T follicular helper cell (primary cell): ENCODE measurements around the gene GPR35.

Experiments used
- DNase-seq: peaks from one replicate; pipeline ENCODE4 v3.0.0-alpha.2; 2020; ENCODE audit warnings: low read depth
- total RNA-seq, 2 experiments: gene quantifications; one replicate each; lab custom pipeline; 2026; lab: John Stamatoyannopoulos, UW

Gene GPR35, protein sequence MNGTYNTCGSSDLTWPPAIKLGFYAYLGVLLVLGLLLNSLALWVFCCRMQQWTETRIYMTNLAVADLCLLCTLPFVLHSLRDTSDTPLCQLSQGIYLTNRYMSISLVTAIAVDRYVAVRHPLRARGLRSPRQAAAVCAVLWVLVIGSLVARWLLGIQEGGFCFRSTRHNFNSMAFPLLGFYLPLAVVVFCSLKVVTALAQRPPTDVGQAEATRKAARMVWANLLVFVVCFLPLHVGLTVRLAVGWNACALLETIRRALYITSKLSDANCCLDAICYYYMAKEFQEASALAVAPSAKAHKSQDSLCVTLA
- total RNA-seq = 6.6 to 15.1 reads per million in 2 experiments

DNA sequence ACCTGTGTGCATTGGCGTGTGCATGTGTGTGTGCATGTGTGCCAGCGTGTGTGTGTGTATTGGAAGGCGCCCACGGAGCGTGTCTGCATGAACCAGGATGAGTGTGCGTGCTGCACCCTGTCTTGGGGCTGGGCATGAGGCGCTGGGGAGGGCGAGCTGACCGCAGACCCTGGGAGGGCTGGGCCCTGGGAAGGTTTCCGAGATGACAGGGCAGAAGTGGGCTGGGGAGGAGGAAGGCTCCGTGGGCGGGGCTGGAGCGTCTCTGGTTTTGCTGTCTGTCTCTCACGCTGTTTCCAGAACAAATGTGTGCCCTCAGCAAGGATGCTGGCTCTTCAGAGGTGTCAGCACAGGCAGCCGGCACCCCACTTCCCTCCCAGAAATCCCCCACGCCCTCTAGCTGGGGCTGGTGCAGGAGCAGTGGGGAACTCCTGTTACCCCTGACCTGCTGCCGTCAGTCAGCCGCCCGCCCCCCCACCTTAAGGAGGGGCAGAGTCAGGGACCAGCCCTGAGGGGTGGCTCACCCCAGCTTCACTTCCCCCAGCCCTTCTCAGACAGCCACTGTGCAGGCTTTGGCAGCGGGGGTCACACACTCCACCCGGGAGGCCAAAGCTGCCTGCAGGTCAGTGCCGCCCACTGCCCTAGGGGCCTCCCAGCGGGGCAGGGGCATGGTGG is at the start of gene GPR35:
Gene GPR35 (plus strand): TSS at position 531 of the 672 bp plus-strand sequence. CDS start 4,473 bp downstream, outside the sequence.
- peak; percentile 62 for DNase-seq

DNA sequence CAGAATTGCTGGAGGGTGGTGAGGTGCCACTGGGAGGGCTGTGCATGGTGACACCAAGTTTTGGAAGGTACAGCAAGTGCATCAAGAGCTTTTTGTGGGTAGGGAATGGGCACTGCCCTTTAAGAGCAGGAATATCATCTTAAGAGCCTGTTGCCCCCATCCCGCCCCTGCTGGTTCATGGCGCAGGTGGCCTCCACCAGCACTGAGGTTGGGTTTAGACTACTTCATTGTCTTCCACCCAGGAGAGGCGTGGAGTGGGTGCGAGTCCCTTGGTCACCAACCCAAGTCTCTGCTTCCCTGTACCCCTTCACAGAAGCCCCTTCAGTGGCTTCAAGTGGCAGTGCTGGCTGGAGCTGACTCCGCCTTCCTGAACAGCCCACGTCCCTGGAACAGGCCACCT is 49.2 kb upstream of the GPR35 start:
- no peak for DNase-seq

DNA sequence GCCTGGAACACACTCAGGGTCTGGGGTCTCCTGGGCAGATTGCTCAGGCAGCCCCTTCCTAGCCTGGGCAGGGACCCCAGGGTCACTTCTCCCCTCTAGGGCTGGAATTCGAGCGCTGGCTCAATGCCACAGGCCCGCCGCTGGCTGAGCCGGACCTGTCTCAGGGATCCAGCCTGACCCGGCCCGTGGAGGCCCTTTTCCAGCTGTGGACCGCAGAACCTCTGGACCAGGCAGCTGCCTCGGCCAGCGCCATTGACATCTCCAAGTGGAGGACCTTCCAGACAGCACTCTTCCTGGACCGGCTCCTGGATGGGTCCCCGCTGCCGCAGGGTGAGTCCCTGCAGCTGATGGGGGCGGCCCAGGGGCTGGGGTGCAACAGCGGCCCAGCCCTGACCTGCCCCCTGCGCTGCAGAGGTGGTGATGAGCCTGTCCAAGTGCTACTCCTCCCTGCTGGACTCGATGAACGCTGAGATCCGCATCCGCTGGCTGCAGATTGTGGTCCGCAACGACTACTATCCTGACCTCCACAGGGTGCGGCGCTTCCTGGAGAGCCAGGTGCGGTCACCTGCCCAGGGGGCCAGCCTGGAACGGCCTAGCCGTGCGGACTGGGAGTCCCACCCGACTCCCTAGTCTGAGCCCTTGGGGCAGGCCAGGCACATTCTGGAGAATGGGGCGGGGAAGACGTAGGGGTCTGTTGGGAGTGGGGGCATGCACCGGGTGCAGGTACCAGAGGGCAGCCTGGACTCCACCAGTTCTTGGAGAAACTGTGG is 48.7 kb upstream of the GPR35 start:
- DNase-seq = no peak

DNA sequence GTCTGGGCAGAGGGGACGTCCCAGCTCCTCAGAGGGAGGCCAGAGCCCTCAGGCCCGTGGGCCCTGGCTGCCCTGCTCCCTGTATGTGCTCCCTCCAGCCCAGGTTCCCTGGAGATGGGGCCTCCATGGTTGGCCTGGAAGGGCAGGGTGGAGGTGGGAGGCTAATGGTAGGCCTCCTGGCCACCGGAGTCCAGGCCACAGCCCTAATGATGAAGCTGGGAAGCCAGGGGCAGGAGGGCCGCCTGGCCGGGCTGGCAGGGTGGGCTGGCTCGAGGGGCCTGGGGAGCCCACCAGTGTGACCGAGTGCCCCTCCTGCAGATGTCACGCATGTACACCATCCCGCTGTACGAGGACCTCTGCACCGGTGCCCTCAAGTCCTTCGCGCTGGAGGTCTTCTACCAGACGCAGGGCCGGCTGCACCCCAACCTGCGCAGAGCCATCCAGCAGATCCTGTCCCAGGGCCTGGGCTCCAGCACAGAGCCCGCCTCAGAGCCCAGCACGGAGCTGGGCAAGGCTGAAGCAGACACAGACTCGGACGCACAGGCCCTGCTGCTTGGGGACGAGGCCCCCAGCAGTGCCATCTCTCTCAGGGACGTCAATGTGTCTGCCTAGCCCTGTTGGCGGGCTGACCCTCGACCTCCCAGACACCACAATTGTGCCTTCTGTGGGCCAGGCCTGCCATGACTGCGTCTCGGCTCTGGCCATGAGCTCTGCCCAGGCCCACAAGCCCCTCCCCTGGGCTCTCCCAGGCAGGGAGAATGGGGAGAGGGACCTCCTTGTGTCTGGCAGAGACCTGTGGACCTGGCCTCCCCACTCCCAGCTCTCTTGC is 47.8 kb upstream of the GPR35 start:
- DNase-seq = no peak

DNA sequence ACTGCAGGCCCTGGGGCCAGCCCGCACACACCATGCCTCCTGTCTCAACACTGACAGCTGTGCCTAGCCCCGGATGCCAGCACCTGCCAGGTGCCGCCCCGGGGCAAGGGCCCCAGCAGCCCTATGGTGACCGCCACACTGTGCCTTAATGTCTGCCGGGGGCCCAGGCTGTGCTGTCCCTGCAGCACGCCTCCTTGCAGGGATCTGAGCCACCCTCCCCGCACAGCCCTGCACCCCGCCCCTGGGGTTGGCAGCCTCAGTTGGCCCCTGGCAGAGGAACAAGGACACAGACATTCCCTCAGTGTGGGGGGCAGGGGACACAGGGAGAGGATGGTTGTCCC is 47.2 kb upstream of the GPR35 start:
- DNase-seq = no peak

DNA sequence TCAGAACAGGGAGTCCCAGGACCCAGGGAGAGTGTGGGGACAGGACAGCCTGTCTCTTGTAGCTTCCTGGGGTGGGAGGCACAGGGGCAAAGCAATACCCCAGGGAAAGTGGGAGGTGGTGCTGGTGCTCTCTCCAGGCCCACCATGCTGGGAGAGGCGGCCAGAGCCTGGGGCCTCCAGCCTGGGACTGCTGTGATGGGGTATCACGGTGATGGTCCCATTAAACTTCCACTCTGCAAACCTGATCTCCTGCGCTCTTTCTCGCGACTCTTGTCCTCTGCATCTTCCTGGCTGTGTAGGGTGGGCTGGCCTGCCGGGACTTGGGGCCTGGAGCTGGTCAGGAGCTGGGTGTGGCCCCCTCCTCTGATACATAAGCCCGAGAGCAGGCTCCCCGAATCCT is 46.8 kb upstream of the GPR35 start:
- no peak for DNase-seq

DNA sequence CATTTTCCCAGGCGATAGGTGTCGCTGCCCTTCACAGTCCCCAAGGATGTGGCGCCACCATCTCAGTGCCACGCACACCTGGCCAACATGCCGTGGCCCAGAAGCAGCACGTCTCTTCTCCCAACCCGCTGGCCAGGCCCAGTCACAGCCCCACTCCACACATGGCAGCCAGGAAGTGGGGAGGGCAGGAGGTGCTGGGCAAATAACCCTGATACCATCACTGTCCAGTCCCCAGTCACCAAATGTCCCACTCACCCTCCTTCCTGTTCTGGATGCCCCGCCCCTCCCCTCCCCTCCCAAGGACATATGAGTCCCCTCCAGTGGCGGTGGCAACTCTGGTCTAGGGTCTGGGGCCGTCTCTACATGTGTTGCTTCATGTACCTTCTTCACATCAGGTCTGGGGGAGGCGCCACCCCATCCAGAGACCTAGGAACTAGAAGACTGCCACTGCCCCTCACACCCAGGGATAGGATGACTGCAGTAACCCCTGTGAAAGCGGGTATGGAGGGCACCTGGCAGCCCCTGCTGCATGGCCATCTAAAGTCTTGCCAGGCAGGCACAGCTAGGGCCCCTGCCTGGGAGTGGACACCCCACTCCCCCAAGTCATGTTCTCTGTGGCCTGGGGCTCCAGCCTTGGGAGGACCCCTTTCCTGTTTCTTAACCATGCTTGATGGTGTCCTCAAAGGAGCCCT is 46.1 kb upstream of the GPR35 start:
- DNase-seq = no peak

DNA sequence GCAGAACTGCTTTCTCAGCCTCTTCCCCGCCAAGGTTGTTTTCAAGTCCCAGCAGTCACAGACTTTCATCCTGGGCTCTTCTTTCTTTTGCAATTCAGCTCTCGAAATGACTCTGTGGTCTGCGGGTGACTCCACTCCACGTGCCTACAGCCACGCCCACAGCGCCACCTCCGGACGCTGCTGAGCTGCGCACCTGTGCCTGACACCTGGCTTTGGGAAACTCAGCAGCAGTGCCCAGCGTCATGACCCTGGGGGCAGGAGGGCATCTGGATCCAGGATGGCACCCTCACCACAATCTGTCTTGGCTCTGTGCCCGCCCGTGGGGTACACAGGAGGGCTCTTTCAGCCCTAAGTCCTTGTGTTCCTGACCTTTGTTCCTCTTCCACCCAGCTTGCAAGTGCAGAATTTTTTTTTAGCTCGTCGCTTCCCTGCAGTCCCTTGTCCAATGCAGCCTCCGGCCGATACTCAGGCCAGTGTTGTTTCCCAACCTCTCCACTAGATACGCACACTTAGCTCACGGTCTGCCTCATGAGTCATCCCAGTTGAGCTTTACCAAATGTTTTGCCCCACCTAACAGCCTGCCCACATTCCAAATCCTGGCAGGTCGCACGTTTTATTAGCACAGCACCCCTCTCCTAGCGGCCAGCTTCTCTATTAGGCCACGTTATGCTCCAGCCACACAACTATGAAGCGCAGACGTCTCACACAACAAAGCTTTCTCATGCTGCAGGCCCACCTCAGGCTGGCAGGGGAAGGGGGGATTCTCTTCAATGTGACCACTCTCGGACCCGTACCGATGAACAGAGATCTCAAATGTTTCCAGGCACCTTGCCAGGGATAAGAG is 45.3 kb upstream of the GPR35 start:
- DNase-seq = peak; percentile 79

DNA sequence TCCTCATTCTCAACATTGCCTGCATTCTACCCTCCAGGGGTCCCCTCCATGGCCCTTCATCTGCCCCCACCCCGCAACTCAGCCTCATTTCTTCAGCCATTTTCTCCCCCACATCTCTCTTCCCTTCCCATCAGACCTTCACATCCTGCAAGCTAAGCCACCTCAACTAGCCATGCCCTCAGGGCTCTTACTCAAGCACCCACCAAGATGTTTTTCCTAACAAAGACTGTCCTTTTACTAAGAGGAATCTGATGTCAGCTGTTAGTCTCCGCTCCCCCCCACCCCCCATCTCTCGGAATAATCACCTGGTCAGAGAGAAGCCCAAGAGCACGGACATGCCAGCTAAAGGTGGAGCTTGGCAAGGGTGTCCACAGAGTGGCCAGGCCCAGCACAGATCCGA is 43.5 kb upstream of the GPR35 start:
- no peak for DNase-seq

DNA sequence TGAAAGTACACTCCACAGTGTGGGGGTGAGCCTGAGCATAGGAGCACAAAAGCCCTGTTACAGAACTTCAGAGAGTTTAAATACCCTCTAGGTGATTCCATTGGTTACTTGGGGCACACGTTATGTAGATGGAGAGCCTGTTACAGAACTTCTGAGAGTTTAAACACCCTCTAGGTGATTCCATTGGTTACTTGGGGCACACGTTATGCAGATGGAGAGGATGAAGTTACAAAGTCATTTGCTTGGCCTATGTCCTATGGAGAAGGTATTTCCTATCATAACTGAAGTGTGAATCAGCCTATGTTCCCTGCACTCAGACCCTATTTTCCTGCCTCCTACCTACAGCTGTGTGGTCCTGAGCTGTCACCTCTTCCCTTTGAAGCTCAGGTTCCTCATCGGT is 42.5 kb upstream of the GPR35 start:
- no peak for DNase-seq

DNA sequence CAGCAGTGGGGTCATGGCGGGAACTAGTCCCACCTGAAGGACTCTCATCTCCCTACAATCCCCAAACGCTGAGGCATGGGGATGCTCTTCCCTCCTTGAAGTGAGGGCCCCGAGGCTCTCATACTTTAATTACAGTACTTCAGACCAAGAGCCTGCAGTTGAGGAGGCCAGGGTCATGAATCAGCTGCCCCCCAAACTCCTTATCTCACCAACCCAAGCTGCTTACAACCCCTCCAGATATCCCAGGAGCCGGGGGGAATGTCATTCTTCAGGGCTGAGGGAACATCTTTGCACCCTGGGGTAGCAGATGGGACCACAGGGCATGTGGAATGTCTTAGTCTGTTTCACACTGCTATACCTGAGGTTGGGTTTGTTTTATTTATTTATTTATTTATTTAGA is 41.5 kb upstream of the GPR35 start:
- no peak for DNase-seq

DNA sequence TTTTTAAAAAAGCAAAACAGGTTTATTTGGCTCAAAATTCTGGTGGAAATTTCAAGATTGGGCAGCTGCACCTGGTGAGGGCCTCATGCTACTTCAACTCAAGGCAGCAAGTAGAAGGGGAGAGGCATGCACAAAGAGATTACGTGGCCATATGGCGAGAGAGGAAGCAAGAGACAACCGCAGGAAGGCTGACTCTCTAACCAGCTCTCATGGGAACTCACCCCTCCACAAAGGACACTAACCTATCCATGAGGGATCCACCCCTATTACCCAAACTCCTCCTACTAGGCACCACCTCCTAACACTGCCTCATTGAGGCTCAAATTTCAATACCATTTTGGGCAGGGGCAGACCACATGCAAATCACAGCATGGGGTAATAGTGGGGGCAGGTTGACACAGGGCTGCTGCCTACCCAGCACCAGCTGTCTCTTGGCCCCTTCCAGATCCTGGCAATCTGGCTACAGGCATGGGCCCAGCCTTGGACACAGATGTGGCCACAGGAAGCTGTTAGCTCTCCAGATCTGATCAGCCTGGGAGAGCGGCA is 40.7 kb upstream of the GPR35 start:
- no peak for DNase-seq

DNA sequence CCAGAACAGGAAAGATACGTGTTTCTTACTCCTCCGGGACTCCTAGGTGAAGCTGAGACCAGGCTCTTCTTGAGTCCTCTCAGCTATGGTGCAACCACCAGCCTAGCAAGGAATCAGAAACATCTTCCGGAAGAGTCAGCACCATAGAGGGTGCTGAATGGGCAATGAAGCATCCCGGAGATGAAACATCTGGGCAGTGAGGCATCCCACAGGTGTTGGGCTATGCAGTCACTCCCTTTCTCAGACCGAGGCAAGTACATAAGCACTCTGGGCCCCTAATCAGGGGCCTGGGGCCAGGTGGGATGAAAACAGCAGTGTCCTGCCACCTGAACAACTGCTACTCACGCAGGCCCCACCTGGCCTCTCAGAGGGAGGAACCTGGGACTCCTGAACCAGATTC is 40.2 kb upstream of the GPR35 start:
- DNase-seq = no peak

DNA sequence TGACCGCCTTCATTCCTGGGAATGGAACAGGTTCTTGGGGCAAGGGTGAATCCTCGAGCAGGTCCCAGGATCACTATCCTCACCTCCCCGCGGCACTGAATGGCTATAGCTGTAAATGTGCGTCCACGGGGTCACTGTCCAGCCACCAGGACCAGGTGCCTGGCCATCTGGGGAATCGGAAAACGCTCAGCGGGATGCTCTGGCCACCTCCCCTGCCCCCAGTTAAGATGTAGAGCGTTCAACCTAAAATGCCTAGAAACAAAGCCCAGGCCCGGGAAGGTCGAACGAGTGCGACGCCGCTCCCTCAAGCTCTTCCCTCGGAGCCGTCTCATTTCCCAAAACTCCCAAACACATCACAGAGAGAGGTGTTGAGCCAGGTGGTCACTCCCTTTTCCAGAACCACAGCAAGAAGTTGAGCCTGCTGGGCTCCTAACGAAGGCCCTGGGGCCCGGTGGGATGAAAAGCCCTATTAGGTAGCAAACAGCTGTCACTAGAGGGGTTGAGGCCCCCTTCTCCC is 39.5 kb upstream of the GPR35 start:
- DNase-seq = no peak

DNA sequence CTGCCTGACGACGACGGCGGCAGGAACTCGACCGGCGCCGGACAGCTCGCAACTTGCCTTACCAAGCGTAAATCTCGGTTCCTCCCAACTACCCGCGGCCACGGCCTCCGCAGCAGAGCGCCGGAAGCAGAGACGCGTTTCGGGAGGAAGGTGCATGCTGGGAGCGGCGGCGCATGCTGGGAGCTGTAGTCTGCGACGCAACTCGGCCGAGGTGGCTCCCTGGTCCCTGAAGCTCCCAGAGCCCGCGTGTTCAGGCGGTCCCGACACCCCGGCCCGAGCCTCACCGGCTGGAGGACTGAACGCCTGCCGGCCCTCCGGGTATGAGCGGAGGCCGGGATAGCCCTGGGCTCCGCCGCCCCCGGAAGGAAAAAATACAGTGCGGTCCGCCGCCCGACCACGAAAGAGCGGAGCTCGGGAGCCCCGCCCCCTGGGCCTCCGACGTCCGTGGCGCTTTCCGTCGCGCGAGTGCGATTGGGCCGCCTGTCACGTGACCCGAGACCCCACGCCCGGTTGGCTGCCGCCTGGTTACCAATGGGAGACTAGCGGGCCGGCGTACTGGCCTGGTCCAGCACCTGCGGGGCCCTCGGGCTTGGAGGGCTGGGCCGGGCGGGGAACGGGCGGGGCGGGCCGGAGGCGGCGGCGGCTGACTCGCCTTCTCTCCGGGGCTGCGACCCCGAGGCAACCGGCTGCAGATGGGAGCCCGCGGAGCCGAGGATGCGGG is 38.9 kb upstream of the GPR35 start, which contains the start of gene CAPN10:
Gene CAPN10 (plus strand): TSS at position 537 of the 721 bp plus-strand sequence. CDS start 178 bp downstream, at position 715.
- peak; percentile 94 for DNase-seq

DNA sequence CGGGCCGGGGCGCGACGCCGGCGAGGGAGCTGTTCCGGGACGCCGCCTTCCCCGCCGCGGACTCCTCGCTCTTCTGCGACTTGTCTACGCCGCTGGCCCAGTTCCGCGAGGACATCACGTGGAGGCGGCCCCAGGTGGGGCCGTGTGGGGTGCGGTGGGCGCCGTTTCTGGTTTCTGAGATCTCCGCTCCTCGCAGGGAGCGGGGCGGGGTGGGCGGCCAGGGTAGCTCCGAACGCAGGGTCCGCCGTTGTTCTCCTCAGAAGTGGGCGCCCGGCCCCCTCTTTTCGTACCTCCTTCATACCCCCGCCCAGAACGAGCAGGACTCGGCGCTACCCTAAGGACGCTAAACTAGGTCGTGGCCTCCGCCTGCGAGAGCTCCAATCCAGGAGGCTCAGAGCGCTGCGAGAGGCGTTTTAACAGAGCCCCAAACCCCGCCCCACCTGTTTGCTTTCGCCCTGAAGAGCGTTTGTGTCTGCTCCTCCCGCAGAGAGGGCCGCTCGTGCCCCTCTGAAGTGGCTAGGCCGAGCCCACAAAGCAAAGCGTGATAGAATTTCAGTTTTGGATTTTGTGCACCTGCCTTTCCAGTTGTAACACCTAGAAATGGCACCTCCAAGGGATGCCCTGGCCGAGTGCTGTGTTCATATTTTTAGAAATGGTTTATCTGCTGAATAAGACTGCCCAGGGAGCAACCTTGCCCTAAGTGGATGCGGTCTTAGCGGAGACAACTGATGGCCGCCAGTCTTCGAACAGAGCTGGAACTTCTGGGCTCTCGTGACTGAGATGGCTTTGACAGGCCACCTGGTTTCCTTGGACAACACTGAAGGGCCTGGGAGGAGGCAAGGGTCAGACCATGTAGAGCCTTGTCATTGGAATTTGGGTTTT is 38.1 kb upstream of the GPR35 start:
- DNase-seq = peak; percentile 41

DNA sequence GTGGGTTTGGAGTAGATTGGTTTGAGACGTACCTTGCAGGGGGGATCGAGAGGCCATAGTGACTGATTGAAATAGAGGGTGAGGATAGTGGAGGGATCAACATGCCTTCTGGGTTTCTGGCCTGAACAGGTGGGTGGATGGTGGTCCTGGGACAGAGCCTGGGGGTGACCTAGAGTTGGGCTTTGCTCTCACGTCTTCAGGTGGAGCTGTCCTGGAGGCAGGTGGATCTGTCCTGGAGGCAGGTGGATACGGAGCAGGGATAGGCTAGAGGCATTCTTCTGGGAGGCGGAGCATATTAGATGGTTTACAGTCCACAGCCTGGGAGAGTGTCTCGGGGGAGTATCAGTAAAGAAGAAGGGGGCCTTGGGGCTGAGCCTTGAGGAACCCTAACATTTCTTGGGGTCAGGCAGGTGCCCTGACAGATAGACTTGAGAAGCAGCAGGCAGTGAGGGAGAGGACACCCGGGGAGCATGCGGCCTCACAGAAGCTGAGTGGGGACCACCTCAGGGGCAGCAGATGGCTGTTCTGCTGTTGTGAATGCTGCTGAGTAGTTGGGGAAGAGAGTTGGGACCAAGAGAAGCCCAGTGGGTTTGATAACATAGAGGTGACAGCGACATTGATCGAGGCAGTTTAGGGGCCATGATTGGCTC is 37.1 kb upstream of the GPR35 start:
- no peak for DNase-seq

DNA sequence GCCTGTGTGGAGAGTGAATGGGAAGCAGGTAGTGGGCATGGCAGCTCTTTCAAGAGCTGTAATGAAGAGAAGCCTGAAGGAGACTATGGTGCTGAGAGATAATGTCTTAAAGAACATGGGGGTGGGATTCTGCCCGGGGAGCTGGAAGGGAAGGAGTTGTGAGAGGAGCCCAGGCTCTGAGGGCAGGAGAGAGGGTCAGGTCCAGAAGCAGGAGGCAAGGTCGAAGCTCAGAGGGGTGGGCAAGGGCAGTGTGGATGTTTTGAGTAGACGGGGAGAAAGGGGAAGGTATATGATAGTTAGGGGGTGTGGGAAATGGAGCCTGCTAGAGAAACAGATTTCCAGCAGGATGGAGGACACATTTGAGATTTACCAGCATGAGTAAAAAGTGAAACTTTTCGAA is 36.6 kb upstream of the GPR35 start:
- no peak for DNase-seq
